ENCODE results near the gene HMGXB4. TPM values are rescaled to one million over a fixed set of nuclear protein-coding genes. Genes with fewer than 3 reads are reported as not detected.

The HMGXB4 gene
- total and polyA plus RNA-seq, 9 of the 15 experiments (the other 6 are each of a cell fraction or from before 2014, with no cell fraction given): 9.9 to 31.4 (median 24.8) TPM

- TF ChIP-seq ATF2 (CRISPR knock-in tag; IDR thresholded peaks at IDR 0.05): no peak
- TF ChIP-seq MIER1 (IDR thresholded peaks at IDR 0.05; ENCODE audit: low read depth): no peak
- no peak for TF ChIP-seq ZBTB9 (CRISPR knock-in tag; IDR thresholded peaks at IDR 0.05)
- TF ChIP-seq ATF7 (IDR thresholded peaks at IDR 0.05): peak; percentile 37; the same call in 1 of the 2 replicates
- no peak for TF ChIP-seq TBP (optimal IDR thresholded peaks at IDR 0.05; ENCODE audit: low read depth, low read length)
- TF ChIP-seq IRF2 (CRISPR knock-in tag; IDR thresholded peaks at IDR 0.05): no peak
- no peak for TF ChIP-seq ZNF76 (CRISPR knock-in tag; IDR thresholded peaks at IDR 0.05; ENCODE audit: borderline replicate concordance)
- no peak for TF ChIP-seq PRMT5 (CRISPR knock-in tag; IDR thresholded peaks at IDR 0.05)
- TF ChIP-seq TGIF2 (CRISPR knock-in tag; IDR thresholded peaks at IDR 0.05): no peak
- no peak for TF ChIP-seq E2F4 (CRISPR knock-in tag; IDR thresholded peaks at IDR 0.05; ENCODE audit: low read depth)
- no peak for TF ChIP-seq ZNF23 (CRISPR knock-in tag; IDR thresholded peaks at IDR 0.05)
- no peak for TF ChIP-seq ZNF311 (CRISPR knock-in tag; IDR thresholded peaks at IDR 0.05)
- peak; percentile 68 for TF ChIP-seq HMBOX1 (IDR thresholded peaks at IDR 0.05)
- TF ChIP-seq KHSRP (IDR thresholded peaks at IDR 0.05): no peak
- no peak for TF ChIP-seq ZNF184 (CRISPR knock-in tag; IDR thresholded peaks at IDR 0.05)
- peak; percentile 83 for TF ChIP-seq SMARCE1 (IDR thresholded peaks at IDR 0.05)
- TF ChIP-seq IFI16 (CRISPR knock-in tag; IDR thresholded peaks at IDR 0.05): no peak
- TF ChIP-seq MAFK (IDR thresholded peaks at IDR 0.05; ENCODE audit: low read length): peak; percentile 70; the same call in 1 of the 2 replicates
- TF ChIP-seq ADNP (tag; IDR thresholded peaks at IDR 0.05): no peak
- TF ChIP-seq RAD51 (IDR thresholded peaks at IDR 0.05; ENCODE audit: borderline replicate concordance, low read depth): no peak
These were observed 38.3 kb upstream of the HMGXB4 start (continued) for GRCh38 chr22:35219012-35219411.
